T-helper 2 cell treated with Interferon-gamma antibody and Interleukin-4, amounts not matched to agents 5 μg/mL and 100 μg/mL, for 36 hours (primary cell): ENCODE measurements around the gene USP17L24.
"Not testable (repeated sequence)": the region's sequence is repeated elsewhere in the genome, so short reads cannot be mapped to it uniquely, and the experiment has no call there.

Source experiments
- DNase-seq: peaks from one replicate; pipeline ENCODE4 v3.0.0; 2021; ENCODE audit warnings: low spot score
- H3K27ac Mint-ChIP-seq: one replicate; pipeline ENCODE4 v1.8.0; 2021; ENCODE audit warnings: mild to moderate bottlenecking, mixed read lengths
- H3K27me3 Mint-ChIP-seq: one replicate; pipeline ENCODE4 v1.8.0; 2021; ENCODE audit warnings: low read depth, mixed read lengths
- H3K36me3 Mint-ChIP-seq: one replicate; pipeline ENCODE4 v1.8.0; 2021; ENCODE audit warnings: low read depth, mixed read lengths
- H3K4me1 Mint-ChIP-seq: one replicate; pipeline ENCODE4 v1.8.0; 2021; ENCODE audit warnings: low read depth, mixed read lengths
- H3K4me3 Mint-ChIP-seq: one replicate; pipeline ENCODE4 v1.8.0; 2022; ENCODE audit warnings: mild to moderate bottlenecking, moderate library complexity, mixed read lengths
- H3K9me3 Mint-ChIP-seq: one replicate; pipeline ENCODE4 v1.8.0; 2021; ENCODE audit warnings: mixed read lengths

USP17L24 gene

GRCh38 chr4:9324865-9325264 lies at the start of gene USP17L24:
Gene USP17L24, plus strand, starts transcription at chr4:9325165. Its CDS starts 0 bp downstream, at chr4:9325165.
- H3K27ac Mint-ChIP-seq, H3K4me3 Mint-ChIP-seq, H3K36me3 Mint-ChIP-seq, H3K27me3 Mint-ChIP-seq, H3K4me1 Mint-ChIP-seq, DNase-seq, H3K9me3 Mint-ChIP-seq: not testable (repeated sequence)

- H3K27ac Mint-ChIP-seq, H3K36me3 Mint-ChIP-seq: not testable (repeated sequence)
These were observed 774 bp upstream of the USP17L24 start for GRCh38 chr4:9324191-9324590.

GRCh38 chr4:9329611-9330010 lies 4.6 kb downstream of the USP17L24 start, which contains the start of gene USP17L25:
Gene USP17L25, plus strand, starts transcription at chr4:9329911. Its CDS starts 0 bp downstream, at chr4:9329911.
- not testable (repeated sequence) for H3K4me1 Mint-ChIP-seq, H3K27ac Mint-ChIP-seq, DNase-seq, H3K36me3 Mint-ChIP-seq, H3K9me3 Mint-ChIP-seq, H3K4me3 Mint-ChIP-seq, H3K27me3 Mint-ChIP-seq

More at GRCh38 chr4:9324191-9324590, 774 bp upstream of the USP17L24 start:
- not testable (repeated sequence) for H3K4me3 Mint-ChIP-seq, H3K27me3 Mint-ChIP-seq, H3K4me1 Mint-ChIP-seq, DNase-seq, H3K9me3 Mint-ChIP-seq

- not testable (repeated sequence) for DNase-seq, H3K4me1 Mint-ChIP-seq, H3K27me3 Mint-ChIP-seq, H3K27ac Mint-ChIP-seq, H3K9me3 Mint-ChIP-seq, H3K36me3 Mint-ChIP-seq, H3K4me3 Mint-ChIP-seq
These were observed 9.4 kb downstream of the USP17L24 start, which contains the start of gene USP17L26 for GRCh38 chr4:9334358-9334757. Gene USP17L26, plus strand, starts transcription at chr4:9334658. Its CDS starts 0 bp downstream, at chr4:9334658.

GRCh38 chr4:9339103-9339502 lies 14.1 kb downstream of the USP17L24 start, which contains the start of gene USP17L5:
Gene USP17L5, plus strand, starts transcription at chr4:9339403. Its CDS starts 0 bp downstream, at chr4:9339403.
- H3K9me3 Mint-ChIP-seq, H3K27ac Mint-ChIP-seq, H3K4me3 Mint-ChIP-seq, H3K36me3 Mint-ChIP-seq, DNase-seq, H3K4me1 Mint-ChIP-seq, H3K27me3 Mint-ChIP-seq: not testable (repeated sequence)

GRCh38 chr4:9343848-9344247 lies 18.9 kb downstream of the USP17L24 start, which contains the start of gene USP17L27:
Gene USP17L27, plus strand, starts transcription at chr4:9344148. Its CDS starts 0 bp downstream, at chr4:9344148.
- not testable (repeated sequence) for H3K4me1 Mint-ChIP-seq, H3K4me3 Mint-ChIP-seq, H3K36me3 Mint-ChIP-seq, H3K9me3 Mint-ChIP-seq, H3K27ac Mint-ChIP-seq, DNase-seq, H3K27me3 Mint-ChIP-seq

- not testable (repeated sequence) for H3K27me3 Mint-ChIP-seq, H3K4me1 Mint-ChIP-seq
These were observed 23.6 kb downstream of the USP17L24 start, which contains the start of gene USP17L28 for GRCh38 chr4:9348593-9348992. Gene USP17L28, plus strand, starts transcription at chr4:9348893. Its CDS starts 0 bp downstream, at chr4:9348893.

GRCh38 chr4:9350866-9351265 lies 25.9 kb downstream of the USP17L24 start:
- not testable (repeated sequence) for H3K36me3 Mint-ChIP-seq, H3K9me3 Mint-ChIP-seq, DNase-seq

More at GRCh38 chr4:9348593-9348992, 23.6 kb downstream of the USP17L24 start, which contains the start of gene USP17L28:
- H3K4me3 Mint-ChIP-seq, H3K27ac Mint-ChIP-seq, H3K9me3 Mint-ChIP-seq, DNase-seq, H3K36me3 Mint-ChIP-seq: not testable (repeated sequence)

GRCh38 chr4:9353338-9353737 lies 28.4 kb downstream of the USP17L24 start, which contains the start of gene USP17L29:
Gene USP17L29, plus strand, starts transcription at chr4:9353638. Its CDS starts 0 bp downstream, at chr4:9353638.
- not testable (repeated sequence) for H3K36me3 Mint-ChIP-seq, H3K27me3 Mint-ChIP-seq, H3K4me3 Mint-ChIP-seq, H3K27ac Mint-ChIP-seq, H3K4me1 Mint-ChIP-seq, DNase-seq, H3K9me3 Mint-ChIP-seq

More at GRCh38 chr4:9350866-9351265, 25.9 kb downstream of the USP17L24 start:
- not testable (repeated sequence) for H3K27ac Mint-ChIP-seq, H3K4me1 Mint-ChIP-seq, H3K27me3 Mint-ChIP-seq, H3K4me3 Mint-ChIP-seq

- H3K4me1 Mint-ChIP-seq, DNase-seq, H3K9me3 Mint-ChIP-seq: not testable (repeated sequence)
These were observed 37.9 kb downstream of the USP17L24 start, which contains the start of gene USP17L30 for GRCh38 chr4:9362829-9363228. Gene USP17L30, plus strand, starts transcription at chr4:9363129. Its CDS starts 0 bp downstream, at chr4:9363129.

More at GRCh38 chr4:9362829-9363228, 37.9 kb downstream of the USP17L24 start, which contains the start of gene USP17L30:
- H3K27ac Mint-ChIP-seq, H3K4me3 Mint-ChIP-seq, H3K27me3 Mint-ChIP-seq, H3K36me3 Mint-ChIP-seq: not testable (repeated sequence)
